H1 (cell line): ENCODE data around the gene BSND. TPM values are rescaled to one million over a fixed set of nuclear protein-coding genes. Genes with fewer than 3 reads are reported as not detected.

Experiments used
- CTCF ChIA-PET: fragments of 300-600 bp; sonication (Branson Sonifier 250); formaldehyde crosslinking; loops from one replicate; lab custom pipeline; 2021; ENCODE audit not compliant: partially characterized antibody; lab: Charles Lee
- POLR2A ChIA-PET: fragments of 300-600 bp; sonication (Branson Sonifier 250); formaldehyde crosslinking; loops from one replicate; lab custom pipeline; 2021; ENCODE audit warnings: inconsistent platforms; ENCODE audit not compliant: partially characterized antibody; lab: Charles Lee
- DNase-seq, 2 experiments: peaks; one replicate each; pipeline versions ENCODE4 v3.0.0 to v3.0.0-alpha.2; 2010 to 2022; ENCODE audit warnings: low spot score in 2 of 2, low read depth in 1 of 2, mixed read lengths in 1 of 2
- FAIRE-seq: peaks from 2 replicates; lab custom pipeline; 2011; peaks lifted over from hg19 to GRCh38; lab: Jason Lieb, UNC
- H2AFZ ChIP-seq: 2 replicates; pipeline ENCODE4 v1.8.1; 2012; ENCODE audit warnings: low read length, inconsistent platforms
- H2AK5ac ChIP-seq: 2 replicates; pipeline ENCODE4 v1.6.1; 2013; ENCODE audit warnings: low read depth, low read length
- H2BK120ac ChIP-seq: replicated peaks from 2 replicates; pipeline ENCODE3; 2013; ENCODE audit warnings: low read depth, low read length, inconsistent platforms
- H2BK12ac ChIP-seq: 2 replicates; pipeline ENCODE4 v1.6.1; 2013; ENCODE audit warnings: low read depth, low read length
- H2BK15ac ChIP-seq: 2 replicates; pipeline ENCODE4 v1.6.1; 2013; ENCODE audit warnings: low read length
- H2BK20ac ChIP-seq: 2 replicates; pipeline ENCODE4 v1.6.1; 2013; ENCODE audit warnings: low read length
- H2BK5ac ChIP-seq: 2 replicates; pipeline ENCODE4 v1.6.1; 2013; ENCODE audit warnings: low read depth, low read length
- H3K14ac ChIP-seq: 2 replicates; pipeline ENCODE4 v1.6.1; 2013; ENCODE audit warnings: inconsistent platforms; ENCODE audit not compliant: insufficient read length
- H3K18ac ChIP-seq: 2 replicates; pipeline ENCODE4 v1.6.1; 2013; ENCODE audit warnings: low read length; ENCODE audit errors: extremely low read depth
- H3K23ac ChIP-seq: 2 replicates; pipeline ENCODE4 v1.6.1; 2013; ENCODE audit warnings: inconsistent platforms; ENCODE audit not compliant: insufficient read length
- H3K23me2 ChIP-seq: 2 replicates; pipeline ENCODE4 v1.6.1; 2013; ENCODE audit warnings: low read depth, low read length
- H3K27ac ChIP-seq: 2 replicates; pipeline ENCODE4 v1.6.1; 2011; ENCODE audit warnings: low read depth, low read length, inconsistent platforms
- H3K27me3 ChIP-seq, 4 experiments: replicated peaks in 1 of 4; 1 replicate in 1 of 4; 2 replicates in 3 of 4; pipeline versions ENCODE4 v1.6.1 to v1.8.1; 2011 to 2013; ENCODE audit warnings: low read length in 3 of 4, mild to moderate bottlenecking in 3 of 4, inconsistent platforms in 2 of 4, mixed read lengths in 2 of 4, moderate library complexity in 1 of 4; ENCODE audit not compliant: control insufficient read depth in 3 of 4, insufficient read depth in 3 of 4; ENCODE audit errors: extremely low read depth in 1 of 4
- H3K36me3 ChIP-seq, 4 experiments: 2 replicates each; pipeline versions ENCODE4 v1.6.1 to v1.8.1; 2011 to 2013; ENCODE audit warnings: mild to moderate bottlenecking in 4 of 4, low read length in 3 of 4, moderate library complexity in 2 of 4, control low read depth in 1 of 4, inconsistent platforms in 1 of 4; ENCODE audit not compliant: insufficient read depth in 4 of 4, control insufficient read depth in 2 of 4
- H3K4ac ChIP-seq: replicated peaks from 2 replicates; pipeline ENCODE3; 2013; ENCODE audit warnings: low read length, low read depth, mixed read lengths, inconsistent platforms; ENCODE audit not compliant: insufficient read length
- H3K4me1 ChIP-seq, 4 experiments: replicated peaks in 1 of 4; 1 replicate in 1 of 4; 2 replicates in 3 of 4; pipeline versions ENCODE4 v1.6.1 to v1.8.1; 2011 to 2013; ENCODE audit warnings: low read length in 3 of 4, inconsistent platforms in 2 of 4, mixed read lengths in 1 of 4; ENCODE audit not compliant: insufficient read depth in 4 of 4, control insufficient read depth in 3 of 4
- H3K4me2 ChIP-seq, 2 experiments: 2 replicates each; pipeline versions ENCODE4 v1.6.1 to v1.8.1; 2011 to 2013; ENCODE audit warnings: low read depth in 2 of 2, low read length in 2 of 2, control low read depth in 1 of 2, inconsistent platforms in 1 of 2, mild to moderate bottlenecking in 1 of 2; ENCODE audit not compliant: insufficient read depth in 1 of 2
- H3K4me3 ChIP-seq, 4 experiments: fragments of 200-600, 300-600 bp in 1 of 4; sonication (generic), shearing (Covaris generic), sonication (Bioruptor Twin) in 1 of 4; 2 replicates each; pipeline versions ENCODE4 v1.5.1 to v1.8.1; 2011 to 2016; ENCODE audit warnings: low read length in 4 of 4, low read depth in 3 of 4, control low read depth in 2 of 4, inconsistent platforms in 2 of 4, mild to moderate bottlenecking in 2 of 4, mixed read lengths in 1 of 4, moderate library complexity in 1 of 4; ENCODE audit not compliant: insufficient read depth in 2 of 4; ENCODE audit errors: extremely low read depth in 1 of 4
- H3K56ac ChIP-seq: replicated peaks from 2 replicates; pipeline ENCODE3; 2013; ENCODE audit warnings: low read depth, mild to moderate bottlenecking, mixed read lengths, low read length, inconsistent platforms; ENCODE audit not compliant: insufficient read length
- H3K79me1 ChIP-seq: 2 replicates; pipeline ENCODE4 v1.6.1; 2013; ENCODE audit warnings: low read depth, low read length, control low read depth
- H3K79me2 ChIP-seq, 2 experiments: 2 replicates each; pipeline versions ENCODE4 v1.6.1 to v1.8.1; 2012 to 2013; ENCODE audit warnings: low read length in 2 of 2, mild to moderate bottlenecking in 2 of 2, inconsistent platforms in 1 of 2; ENCODE audit not compliant: insufficient read depth in 2 of 2, control insufficient read depth in 1 of 2
- H3K9ac ChIP-seq, 4 experiments: replicated peaks in 1 of 4; 1 replicate in 1 of 4; 2 replicates in 3 of 4; pipeline versions ENCODE4 v1.6.1 to v1.8.1; 2011 to 2013; ENCODE audit warnings: low read depth in 3 of 4, low read length in 3 of 4, control low read depth in 2 of 4, mild to moderate bottlenecking in 2 of 4, moderate library complexity in 2 of 4, inconsistent platforms in 1 of 4; ENCODE audit errors: extremely low read depth in 1 of 4
- H3K9me3 ChIP-seq, 2 experiments: 2 replicates each; pipeline versions ENCODE4 v1.6.1 to v1.8.1; 2012 to 2013; ENCODE audit warnings: mild to moderate bottlenecking in 2 of 2, moderate library complexity in 2 of 2, control low read depth in 1 of 2, inconsistent platforms in 1 of 2, low read depth in 1 of 2, low read length in 1 of 2, mixed read lengths in 1 of 2; ENCODE audit not compliant: insufficient read depth in 2 of 2
- H4K20me1 ChIP-seq, 2 experiments: replicated peaks in 1 of 2; 2 replicates each; pipeline versions ENCODE3 to v1.8.1; 2011 to 2013; ENCODE audit warnings: inconsistent platforms in 2 of 2, low read length in 2 of 2, mild to moderate bottlenecking in 1 of 2; ENCODE audit not compliant: insufficient read depth in 2 of 2, control insufficient read depth in 1 of 2
- H4K5ac ChIP-seq: 2 replicates; pipeline ENCODE4 v1.6.1; 2013; ENCODE audit warnings: low read length, low read depth, mixed read lengths, inconsistent platforms; ENCODE audit not compliant: insufficient read length
- H4K8ac ChIP-seq: 2 replicates; pipeline ENCODE4 v1.8.0; 2013; ENCODE audit warnings: mild to moderate bottlenecking, moderate library complexity, low read length, inconsistent platforms; ENCODE audit not compliant: insufficient read depth; ENCODE audit errors: extremely low read depth
- H4K91ac ChIP-seq: replicated peaks from 2 replicates; pipeline ENCODE3; 2013; ENCODE audit warnings: low read length, mixed read lengths, inconsistent platforms; ENCODE audit not compliant: insufficient read length
- RAD21 ChIP-seq, 2 experiments: IDR thresholded peaks in 1 of 2; conservative IDR thresholded peaks in 1 of 2; 2 replicates each; pipeline ENCODE4 v1.6.1; 2011; ENCODE audit warnings: low read depth in 2 of 2, low read length in 2 of 2, improper control_type of control experiment in 1 of 2, inconsistent platforms in 1 of 2, mild to moderate bottlenecking in 1 of 2, moderate library complexity in 1 of 2
- WGBS, 2 experiments: shearing (Covaris generic) in 1 of 2; methylation state at CpG; one replicate each; pipeline versions ENCODE4 v1.1.6 to v1.1.7; 2013 to 2015; ENCODE audit warnings: low lambda C conversion rate in 2 of 2, mixed read lengths in 2 of 2, inconsistent platforms in 1 of 2, low coverage in 1 of 2, missing lambda C conversion rate in 1 of 2; ENCODE audit not compliant: insufficient replicate concordance in 2 of 2, insufficient coverage in 1 of 2, insufficient read length in 1 of 2; ENCODE audit errors: extremely low coverage in 1 of 2, missing lambda C conversion rate in 1 of 2; 5-methylcytosine and 5-hydroxymethylcytosine counted together
- polyA plus RNA-seq, 7 experiments: library from polyadenylated mRNA; depleted of rRNA in 3 of 7; stranded (reverse) in 5 of 7; unstranded in 2 of 7; fragments of >200 nt in 5 of 7; fragments of 200-250 nt in 2 of 7; gene quantifications; 1 replicate in 5 of 7; 2 replicates in 1 of 7; 4 replicates in 1 of 7; pipeline versions ENCODE4 v1.2.1 to v1.2.3, GENCODE V29; 2011 to 2013; ENCODE audit warnings: missing spikeins in 2 of 7, mixed read lengths in 2 of 7
- total RNA-seq: library from RNA; stranded (reverse); fragmentation: NEBNext Ultra II Directional; extraction: Animal tissue kit (Norgen Biotek cat#: 25700); gene quantifications from 2 replicates; pipeline ENCODE4 v1.2.1, GENCODE V29; 2021

The BSND gene
- total and polyA plus RNA-seq, 2 of the 8 experiments (the other 6 are each of a cell fraction or from before 2014, with no cell fraction given) = 0.43 to 0.68 TPM

DNA sequence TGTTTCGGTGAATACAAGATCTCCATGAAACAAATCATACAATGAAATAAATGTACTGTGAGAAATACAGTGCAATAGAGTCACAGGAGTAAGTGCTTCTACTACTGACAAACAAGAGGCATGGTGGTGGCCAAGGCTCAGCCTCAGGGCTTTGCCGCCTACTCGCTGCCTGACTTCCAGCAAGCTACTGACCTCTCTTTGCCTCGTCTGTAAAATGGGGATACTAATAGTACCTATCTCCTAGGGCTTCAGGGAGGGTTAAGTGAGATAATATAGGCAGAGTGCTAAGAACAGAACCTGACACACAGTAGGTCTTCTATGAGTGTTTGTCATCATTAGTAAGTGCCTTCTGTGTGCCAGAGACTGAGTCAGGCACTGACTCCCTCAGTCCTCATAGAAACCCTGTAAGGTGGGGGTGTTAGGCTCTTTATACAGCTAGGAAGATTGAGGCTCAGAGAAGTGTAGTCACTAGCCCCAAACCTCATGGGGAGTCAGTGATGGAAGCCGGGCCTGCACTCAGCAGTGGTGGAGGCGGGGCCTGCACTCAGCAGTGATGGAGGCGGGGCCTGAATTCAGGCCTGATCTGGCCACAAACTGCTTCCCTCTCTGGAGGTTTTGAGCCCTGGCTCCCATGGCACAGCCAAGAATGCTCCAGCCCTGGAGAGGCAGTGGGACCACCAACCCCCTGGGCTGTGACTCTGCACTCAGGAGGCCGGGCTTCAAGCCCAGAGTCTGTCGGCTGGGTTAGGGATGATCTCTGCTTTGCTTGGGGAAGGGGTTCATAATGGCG lies 6.8 kb downstream of the BSND start:
- Histone ChIP-seq H3K23me2 (peaks cover 6% of the 10 kb centered on the region; the same call in 1 of the 2 replicates), H3K23ac (no peak overlapping the region), H4K8ac (no peak overlapping the region; the same call in 1 of the 2 replicates), H4K5ac (no peak overlapping the region), H2BK5ac (no peak overlapping the region), H3K4me3 (no peak overlapping the region), H3K27ac (no peak overlapping the region), H3K18ac (no peak overlapping the region), H4K20me1 (peaks cover 0 to 4% of the 10 kb centered on the region in 2 experiments), H2BK120ac (no peak overlapping the region), H4K91ac (no peak overlapping the region), H3K36me3 (no peaks in the 10 kb centered on the region), H2BK15ac (no peak overlapping the region), H3K56ac (no peak overlapping the region), H2AK5ac (no peak overlapping the region), H3K4me1 (peaks cover 0 to 5% (median 2%) of the 10 kb centered on the region in 4 experiments; a peak in 2 of 7 replicates), H3K4ac (no peak overlapping the region), H2BK12ac (no peak overlapping the region), H3K9me3 (peaks cover 0 to 8% of the 10 kb centered on the region in 2 experiments; a peak in 1 of 4 replicates), H2BK20ac (no peak overlapping the region), H3K79me2 (no peaks in the 10 kb centered on the region; a peak in 1 of 4 replicates), H3K14ac (no peak overlapping the region), H3K79me1 (no peaks in the 10 kb centered on the region), H3K4me2 (no peak overlapping the region), H3K9ac (no peak overlapping the region), H3K27me3 (peaks cover 0 to 25% (median 8%) of the 10 kb centered on the region in 4 experiments; a peak in 4 of 7 replicates), H2AFZ (no peak overlapping the region)
- 93% methylated on average over 8 of the region's 10 CpGs; no CpG with 5 or more reads in 1 of the 2 experiments for WGBS, 2 experiments
- FAIRE-seq (no peak), DNase-seq (no peak)
- TF ChIP-seq RAD21 (IDR thresholded peaks at IDR 0.05 in 1 of 2, conservative IDR thresholded peaks at IDR 0.05 in 1 of 2; ENCODE audit: low read depth in 2 of 2, low read length in 2 of 2) = no peak
- CTCF ChIA-PET = interaction anchor here (0.7 to 8.7 kb wide), 10 partner anchors 9 to 117 kb away, joined by 3 to 62 read pairs (median 4); no protein-coding TSS in a partner anchor
- POLR2A ChIA-PET = no interaction called here
